ENCODE measurements around the gene SLC44A5. TPM values are rescaled to one million over a fixed set of nuclear protein-coding genes. Genes with fewer than 3 reads are reported as not detected.

SLC44A5 gene
- total RNA-seq, 1 experiment from 2014 or later = 2.4 TPM

- no peaks in the 10 kb centered on the region for H3K4me1 ChIP-seq (ENCODE audit: insufficient read depth, low read length)
- no peaks in the 10 kb centered on the region for H3K79me2 ChIP-seq (ENCODE audit: insufficient read depth, low read length)
- H3K9me3 ChIP-seq (ENCODE audit: control insufficient read depth, low read depth, low read length) = no peaks in the 10 kb centered on the region
- H3K14ac ChIP-seq (ENCODE audit: insufficient read depth, low read length) = no peak overlapping the region
- Mint-ChIP-seq H3K36me3 (ENCODE audit: insufficient read depth in 1 of 3, low read depth in 3 of 3) (no peaks in the 10 kb centered on the region), H3K27ac (no peak overlapping the region), H3K27me3 (ENCODE audit: low read depth) (no peaks in the 10 kb centered on the region), H3K9me3 (no peaks in the 10 kb centered on the region), H3K4me3 (no peak overlapping the region), H3K4me1 (peaks cover 2 to 3% of the 10 kb centered on the region in 2 experiments; a peak in 2 of 4 replicates)
- no peak overlapping the region for H4K91ac ChIP-seq (ENCODE audit: insufficient read length, low read depth, low read length)
- H2AFZ ChIP-seq (ENCODE audit: low read length) = no peak overlapping the region
- H3K27me3 ChIP-seq (ENCODE audit: insufficient read depth, low read length) = no peaks in the 10 kb centered on the region
- no peak overlapping the region for H2AK5ac ChIP-seq (ENCODE audit: insufficient read length, low read length)
- H3T11ph ChIP-seq (ENCODE audit: low read length) = no peak overlapping the region
- H2BK15ac ChIP-seq (ENCODE audit: low read depth, low read length) = no peak overlapping the region
- H4K20me1 ChIP-seq (ENCODE audit: control insufficient read depth, insufficient read depth, insufficient read length) = no peaks in the 10 kb centered on the region
- no peak overlapping the region for H3K23ac ChIP-seq (ENCODE audit: insufficient read length, low read depth, low read length)
- no peaks in the 10 kb centered on the region for H3K23me2 ChIP-seq (ENCODE audit: insufficient read length, low read depth, low read length, poor library complexity, severe bottlenecking)
- H2BK120ac ChIP-seq (ENCODE audit: low read depth, low read length, poor library complexity, severe bottlenecking) = no peak overlapping the region
- H2BK12ac ChIP-seq (ENCODE audit: insufficient read length, low read depth, low read length) = no peak overlapping the region
- H3K18ac ChIP-seq (ENCODE audit: insufficient read length, low read depth, low read length) = no peak overlapping the region
- no peak for TF ChIP-seq CTCF (conservative IDR thresholded peaks at IDR 0.05)
- H3K27ac ChIP-seq (ENCODE audit: insufficient read length, low read depth, low read length) = no peak overlapping the region
- no peak overlapping the region for H2BK20ac ChIP-seq (ENCODE audit: low read depth, low read length, poor library complexity, severe bottlenecking)
- no peak overlapping the region for H4K8ac ChIP-seq (replicated peaks; ENCODE audit: insufficient read length, low read depth, low read length)
- no peak overlapping the region for H3K56ac ChIP-seq (ENCODE audit: insufficient read length, low read depth, low read length)
- no peaks in the 10 kb centered on the region for H3K79me1 ChIP-seq (ENCODE audit: insufficient read depth, low read depth, low read length, poor library complexity, severe bottlenecking)
- no peak overlapping the region for H4K5ac ChIP-seq (ENCODE audit: insufficient read length, low read depth, low read length)
- no peak overlapping the region for H2BK5ac ChIP-seq (ENCODE audit: insufficient read length, low read length)
- H3K4ac ChIP-seq (ENCODE audit: low read depth, low read length) = no peak overlapping the region
- no peak for DNase-seq
- no peak overlapping the region for H3K9ac ChIP-seq (ENCODE audit: extremely low read depth, insufficient read length, low read length)
- no peak overlapping the region for H3K4me2 ChIP-seq (ENCODE audit: insufficient read depth, insufficient read length, low read length)
These were observed 67.2 kb downstream of the SLC44A5 start for GRCh38 chr1:75543705-75544104.
